K562 (cell line): ENCODE data around the gene MYO18A. TPM values are rescaled to one million over a fixed set of nuclear protein-coding genes. Genes with fewer than 3 reads are reported as not detected.

Experiments used
- ATAC-seq: fragments of 200-7000 bp; cut with Tn5 transposase; 3 replicates; pipeline ENCODE4 v1.9.1; 2020; ENCODE audit warnings: moderate library complexity
- BruUV-seq: library from RNA; stranded (reverse); fragments of 400-500 nt; replicated peaks from 2 replicates; lab custom pipeline; 2021; lab: Mats Ljungman, UMichigan
- CTCF ChIA-PET: fragments of 300-600 bp; formaldehyde crosslinking; extraction: SDS; loops from one replicate; lab custom pipeline; 2021; ENCODE audit warnings: low intra/inter-chr PET ratio; lab: Yijun Ruan, JAX
- POLR2A ChIA-PET: fragments of 300-600, 350-650 bp; sonication (Branson Sonifier 250); formaldehyde crosslinking; extraction: SDS; loops from one replicate; lab custom pipeline; 2021; ENCODE audit warnings: antibody characterized with exemption, inconsistent platforms; lab: Yijun Ruan, JAX
- DNase-seq, 4 experiments: peaks; one replicate each; pipeline versions ENCODE4 v3.0.0 to v3.0.0-alpha.2; 2011 to 2018; ENCODE audit warnings: low spot score in 3 of 4, mixed read lengths in 3 of 4; ENCODE audit errors: extremely low read depth in 1 of 4
- FAIRE-seq: peaks from 2 replicates; lab custom pipeline; 2011; peaks lifted over from hg19 to GRCh38; lab: Jason Lieb, UNC
- H2AFZ ChIP-seq: 2 replicates; pipeline ENCODE4 v1.6.0; 2011; ENCODE audit warnings: low read depth, low read length, control low read depth, inconsistent platforms
- H3K27ac ChIP-seq: fragments of 200-600 bp; 3 replicates; pipeline ENCODE4 v1.8.0; 2011; ENCODE audit warnings: low read depth, mild to moderate bottlenecking, control low read depth, inconsistent platforms, low read length, moderate library complexity, mixed read lengths; ENCODE audit errors: extremely low read depth
- H3K27me3 ChIP-seq, 2 experiments: fragments of 300-600 bp in 1 of 2; 2 replicates in 1 of 2; 3 replicates in 1 of 2; pipeline versions ENCODE4 v1.6.0 to v1.8.0; 2011; ENCODE audit warnings: inconsistent platforms in 2 of 2, low read length in 2 of 2, mild to moderate bottlenecking in 1 of 2, mixed read lengths in 1 of 2, moderate library complexity in 1 of 2; ENCODE audit not compliant: control insufficient read depth in 2 of 2, insufficient read depth in 2 of 2
- H3K36me3 ChIP-seq: fragments of 300-600 bp; 3 replicates; pipeline ENCODE4 v1.8.0; 2011; ENCODE audit warnings: mild to moderate bottlenecking, low read length, inconsistent platforms; ENCODE audit not compliant: control insufficient read depth, insufficient read depth
- H3K4me1 ChIP-seq, 2 experiments: fragments of 200-600 bp in 1 of 2; replicated peaks in 1 of 2; 2 replicates in 1 of 2; 3 replicates in 1 of 2; pipeline versions ENCODE4 v1.5.1 to v1.8.0; 2011; ENCODE audit warnings: inconsistent platforms in 2 of 2, low read length in 2 of 2, mild to moderate bottlenecking in 1 of 2, mixed read lengths in 1 of 2, moderate library complexity in 1 of 2; ENCODE audit not compliant: control insufficient read depth in 2 of 2, insufficient read depth in 2 of 2
- H3K4me2 ChIP-seq: 2 replicates; pipeline ENCODE4 v1.6.1; 2011; ENCODE audit warnings: low read length, control low read depth, inconsistent platforms, mixed read lengths; ENCODE audit not compliant: insufficient read depth
- H3K4me3 ChIP-seq: fragments of 200-600 bp; sonication (generic), shearing (Covaris generic); 2 replicates; pipeline ENCODE4 v1.5.1; 2016; ENCODE audit warnings: control low read depth, inconsistent platforms
- H3K79me2 ChIP-seq: fragments of 200-600 bp; 3 replicates; pipeline ENCODE4 v1.8.0; 2011; ENCODE audit warnings: low read length, inconsistent platforms; ENCODE audit not compliant: control insufficient read depth, insufficient read depth
- H3K9ac ChIP-seq, 2 experiments: 2 replicates each; pipeline versions ENCODE4 v1.6.0 to v1.6.1; 2011; ENCODE audit warnings: low read depth in 2 of 2, low read length in 2 of 2, control low read depth in 1 of 2, inconsistent platforms in 1 of 2, mild to moderate bottlenecking in 1 of 2, mixed read lengths in 1 of 2; ENCODE audit not compliant: insufficient read depth in 1 of 2
- H3K9me1 ChIP-seq: one replicate; pipeline ENCODE4 v1.6.0; 2011; ENCODE audit warnings: inconsistent platforms, mild to moderate bottlenecking, low read length, moderate library complexity; ENCODE audit not compliant: control insufficient read depth, insufficient read depth
- H3K9me3 ChIP-seq: replicated peaks from 2 replicates; pipeline ENCODE4 v1.5.1; 2011; ENCODE audit warnings: low read depth, low read length, inconsistent platforms; ENCODE audit not compliant: control insufficient read depth, insufficient read depth
- H4K20me1 ChIP-seq: replicated peaks from 2 replicates; pipeline ENCODE4 v1.6.1; 2011; ENCODE audit warnings: low read length, inconsistent platforms, mixed read lengths; ENCODE audit not compliant: control insufficient read depth, insufficient read depth
- AFF4 ChIP-seq: sonication (generic); formaldehyde crosslinking; IDR thresholded peaks from 2 replicates; pipeline ENCODE4 v1.8.0; 2023; ENCODE audit warnings: mild to moderate bottlenecking, missing genetic modification reagents
- BRF2 ChIP-seq: IDR thresholded peaks from 3 replicates; pipeline ENCODE4 v1.6.1; 2011; ENCODE audit warnings: borderline replicate concordance, mild to moderate bottlenecking; ENCODE audit not compliant: insufficient read length, insufficient read depth
- HMGN3 ChIP-seq: IDR thresholded peaks from 2 replicates; pipeline ENCODE4 v1.6.1; 2011; ENCODE audit warnings: borderline replicate concordance, low read depth, mild to moderate bottlenecking, mixed read lengths, low read length; ENCODE audit not compliant: insufficient read length; ENCODE audit errors: extremely low read depth
- HNRNPL ChIP-seq: fragments of 200-400 bp; formaldehyde crosslinking; IDR thresholded peaks from 2 replicates; pipeline ENCODE4 v1.6.1; 2017; ENCODE audit warnings: low read depth, mild to moderate bottlenecking, low read length
- ZNF512 ChIP-seq: IDR thresholded peaks from 2 replicates; pipeline ENCODE4 v1.6.1; 2016; ENCODE audit warnings: missing genetic modification characterization, missing compliant biosample characterization
- WGBS: fragments of 100-300 bp; shearing (Covaris generic); methylation state at CpG from one replicate; pipeline ENCODE4 v1.1.6; 2016; ENCODE audit warnings: low coverage, mixed read lengths; ENCODE audit not compliant: insufficient coverage; ENCODE audit errors: missing lambda C conversion rate; 5-methylcytosine and 5-hydroxymethylcytosine counted together
- in situ Hi-C: fragments of 300-500 bp; cut with MboI; formaldehyde crosslinking; loops from 4 replicates; pipeline ENCODE4 v1.15.0; 2018; ENCODE audit warnings: inconsistent platforms, mixed read lengths
- intact Hi-C: fragments of 100-400 bp; cut with micrococcal nuclease; formaldehyde crosslinking; loops from 2 replicates; pipeline ENCODE4 v1.14.2; 2022
- polyA plus RNA-seq, 8 experiments: library from polyadenylated mRNA; depleted of rRNA in 4 of 8; stranded (reverse) in 5 of 8; unstranded in 3 of 8; fragments of >200 nt; fragmentation: Nextera tagmentation in 2 of 8; fragmentation: Illumina TruSeq in 1 of 8; extraction: Ambion mirVana in 2 of 8; extraction: Trizol in 1 of 8; gene quantifications; 2 replicates each; pipeline versions ENCODE4 v1.2.1 to v1.2.3, GENCODE V29; 2011 to 2014; ENCODE audit warnings: inconsistent platforms in 1 of 8, missing spikeins in 1 of 8
- total RNA-seq, 7 experiments: library from RNA; depleted of rRNA in 6 of 7; stranded (reverse); fragments of >200 nt in 6 of 7; fragmentation: Illumina TruSeq in 2 of 7; extraction: Trizol in 2 of 7; gene quantifications; 2 replicates each; pipeline versions ENCODE4 v1.2.1 to v1.2.3, GENCODE V29; 2011 to 2021; ENCODE audit warnings: low replicate concordance in 1 of 7

Gene MYO18A
- total and polyA plus RNA-seq, 9 of the 15 experiments (the other 6 are each of a cell fraction or from before 2014, with no cell fraction given) = 2.5 to 65.4 (median 17.1) TPM

GRCh38 chr17:29103341-29103740, 76.9 kb downstream of the MYO18A start:
- H3K27me3 ChIP-seq = no peaks in the 10 kb centered on the region
- no TSS peak for BruUV-seq
- no peaks in the 10 kb centered on the region for H3K79me2 ChIP-seq
- no peak overlapping the region for H3K4me2 ChIP-seq
- H2AFZ ChIP-seq = no peak overlapping the region
- in situ Hi-C loops (no loop called here), intact Hi-C loops (no loop called here)
- H3K9me1 ChIP-seq = peaks cover 5% of the 10 kb centered on the region
- TF ChIP-seq BRF2 (no peak), ZNF512 (tag) (no peak), AFF4 (CRISPR knock-in tag) (no peak), HNRNPL (no peak), HMGN3 (no peak)
- ChIA-PET CTCF (no interaction called here), POLR2A (interaction anchor here (0.6 to 1.9 kb wide), 3 partner anchors 8 to 12 kb away, joined by 3 to 6 read pairs (median 4); no protein-coding TSS in a partner anchor)
- no peaks in the 10 kb centered on the region for H4K20me1 ChIP-seq
- no peaks in the 10 kb centered on the region for H3K9me3 ChIP-seq
- FAIRE-seq = no peak
- DNase-seq = no peak
- ATAC-seq = no peak
- no peak overlapping the region for H3K4me3 ChIP-seq
- H3K9ac ChIP-seq = peak overlapping the region in 1 of 2 experiments; percentile 35; a peak in 2 of 4 replicates
- WGBS = 90% methylated on average over 4 of the region's 4 CpGs
- H3K36me3 ChIP-seq = peaks cover 63% of the 10 kb centered on the region; the same call in 2 of the 3 replicates
- H3K4me1 ChIP-seq = peaks cover 0 to 3% of the 10 kb centered on the region in 2 experiments; a peak in 1 of 5 replicates
- no peak overlapping the region for H3K27ac ChIP-seq
